Stimulated activated CD4-positive, alpha-beta T cell treated with anti-CD3 and anti-CD28 coated beads, Interleukin-12 subunit alpha, Interleukin-12 subunit beta, amount 100 ng/mL, for 24 hours (primary cell): ENCODE data around the gene ADM5.
A peak's percentile ranks its signal among the peaks of the same experiment; 100 is the strongest.

Experiments used
- DNase-seq, 2 experiments: peaks; one replicate each; pipeline ENCODE4 v3.0.0-alpha.2; 2020; ENCODE audit warnings: low read depth in 2 of 2

ADM5 gene

GRCh38 chr19:49658566-49659442 is 30.6 kb upstream of the ADM5 start:
- no peak for DNase-seq

GRCh38 chr19:49660338-49660961 is 28.9 kb upstream of the ADM5 start:
- no peak for DNase-seq

- no peak for DNase-seq
Observed at GRCh38 chr19:49662011-49662410, 27.4 kb upstream of the ADM5 start.

DNA sequence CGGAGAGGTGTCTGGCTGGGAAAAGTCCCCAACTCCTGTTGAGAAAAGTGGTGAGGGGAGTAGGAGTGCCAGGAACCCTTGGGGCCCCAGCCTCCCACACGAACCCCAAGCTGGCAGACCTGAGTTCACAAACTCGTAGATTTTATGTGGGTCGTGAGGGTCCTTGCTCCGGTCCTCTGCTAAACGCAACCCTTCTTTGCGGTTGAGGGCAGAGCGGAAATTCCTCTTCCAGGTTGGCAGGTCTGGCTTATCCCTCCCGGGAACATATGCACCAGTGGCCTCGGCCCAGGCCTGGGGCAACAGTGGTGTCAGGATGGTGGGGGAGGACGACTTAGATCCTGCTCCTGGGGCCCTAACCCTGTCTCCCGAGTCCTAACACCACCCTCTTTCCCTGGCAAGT is 26.2 kb upstream of the ADM5 start:
- no peak for DNase-seq

DNA sequence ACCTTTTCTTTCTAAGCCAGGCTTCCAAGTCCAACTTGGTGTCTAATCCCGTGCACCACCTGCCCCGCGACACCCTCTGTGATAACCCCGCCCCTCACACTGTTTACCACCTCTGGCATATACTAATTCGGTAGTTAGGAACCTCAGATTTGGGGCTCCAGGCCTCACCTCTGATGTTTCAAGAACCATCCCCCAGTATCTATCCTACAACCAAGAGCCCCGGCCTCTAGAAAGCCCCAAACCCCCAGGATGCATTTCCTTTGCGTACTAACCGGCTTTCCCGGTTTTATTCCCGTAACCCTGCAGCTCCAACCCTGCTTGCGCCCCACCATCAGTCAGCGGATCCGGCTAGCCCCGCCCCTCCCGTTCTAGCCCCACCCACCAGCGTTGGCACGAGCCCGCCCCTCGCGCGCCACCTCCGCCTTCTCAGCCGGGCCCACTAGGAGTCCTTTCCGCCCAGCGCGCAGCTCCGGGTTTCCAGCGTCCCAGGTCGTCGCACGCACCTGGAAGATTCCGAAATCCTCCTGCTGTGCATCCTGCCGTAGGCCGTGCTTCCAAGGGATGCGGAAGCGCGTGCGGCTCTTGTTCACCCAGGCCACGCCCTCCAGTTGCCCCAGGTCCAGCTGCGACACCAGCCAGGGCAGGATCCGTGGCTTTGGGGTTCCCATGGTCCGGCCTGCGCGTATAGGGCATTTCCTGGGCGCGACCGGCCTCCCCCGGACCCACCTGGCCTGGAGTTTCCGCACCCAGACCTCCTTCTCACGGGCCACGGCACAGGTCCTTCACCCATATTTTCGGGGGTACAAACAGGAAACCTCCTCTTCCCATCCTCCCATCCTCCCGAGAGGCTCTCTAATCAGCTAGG is 25.0 kb upstream of the ADM5 start:
- peak; percentile 83 to 96 for DNase-seq

DNA sequence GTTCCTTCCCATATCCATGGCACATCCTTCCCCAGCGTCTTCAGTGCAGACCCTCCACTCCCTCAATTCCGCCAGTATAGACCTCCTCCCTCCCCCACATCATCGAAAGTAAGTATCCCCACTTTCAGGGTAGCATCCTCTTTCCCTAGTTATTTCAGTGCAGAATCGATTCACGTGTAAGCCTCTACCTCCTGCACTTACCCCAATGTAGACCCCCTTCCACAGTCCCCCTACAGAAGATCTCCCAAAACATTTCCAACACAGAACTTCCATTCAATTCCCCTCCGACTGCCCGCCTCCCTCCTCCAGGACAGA is 24.4 kb upstream of the ADM5 start:
- no peak for DNase-seq

DNA sequence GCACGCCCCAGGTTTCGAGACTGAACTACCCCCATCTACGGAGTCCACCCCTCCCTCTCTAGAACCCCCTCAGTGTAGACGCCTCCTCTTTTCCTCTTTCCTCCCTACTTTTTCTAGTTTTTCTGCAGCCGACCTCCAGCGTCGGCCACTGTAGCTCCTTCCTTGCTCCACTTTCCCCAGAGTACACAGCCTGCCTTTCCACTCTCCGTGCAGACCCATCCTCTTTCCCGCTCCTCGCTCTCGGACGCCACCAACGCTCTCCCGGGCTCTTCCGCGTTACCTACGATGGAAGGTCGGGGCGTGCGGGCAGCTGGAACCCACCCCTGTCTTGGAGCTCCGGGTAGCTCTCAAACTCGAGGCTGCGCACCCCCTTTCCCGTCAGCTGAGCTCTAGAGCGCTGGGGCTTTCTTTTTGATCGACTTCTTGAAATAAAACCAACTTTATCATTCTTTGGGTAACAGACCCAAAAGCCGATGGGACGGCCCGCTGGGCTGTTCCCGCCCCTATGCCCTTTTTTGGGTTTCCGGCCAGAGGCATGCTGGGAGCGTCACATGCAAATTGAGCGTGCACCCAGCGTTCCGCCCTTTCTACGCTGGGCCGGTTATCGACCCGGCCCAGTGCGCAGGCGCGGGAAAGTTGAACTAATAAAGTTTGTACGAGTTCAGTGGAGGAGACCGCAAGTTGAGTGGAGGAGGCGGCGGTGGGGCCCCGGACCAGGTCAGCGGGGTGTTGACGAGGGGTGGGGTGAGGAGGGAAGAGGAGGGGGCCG is 23.9 kb upstream of the ADM5 start, which contains the start of the genes BCL2L12 and IRF3:
Gene BCL2L12, plus strand, starts transcription at position 583 of the 769 bp plus-strand sequence. CDS start 760 bp downstream, outside the sequence.
Gene IRF3, minus strand, starts transcription at position 507 of the 769 bp plus-strand sequence. CDS start 1,019 bp downstream, outside the sequence.
- peak; percentile 98 to 100 for DNase-seq

GRCh38 chr19:49666120-49666444 is 23.3 kb upstream of the ADM5 start:
- no peak for DNase-seq

DNA sequence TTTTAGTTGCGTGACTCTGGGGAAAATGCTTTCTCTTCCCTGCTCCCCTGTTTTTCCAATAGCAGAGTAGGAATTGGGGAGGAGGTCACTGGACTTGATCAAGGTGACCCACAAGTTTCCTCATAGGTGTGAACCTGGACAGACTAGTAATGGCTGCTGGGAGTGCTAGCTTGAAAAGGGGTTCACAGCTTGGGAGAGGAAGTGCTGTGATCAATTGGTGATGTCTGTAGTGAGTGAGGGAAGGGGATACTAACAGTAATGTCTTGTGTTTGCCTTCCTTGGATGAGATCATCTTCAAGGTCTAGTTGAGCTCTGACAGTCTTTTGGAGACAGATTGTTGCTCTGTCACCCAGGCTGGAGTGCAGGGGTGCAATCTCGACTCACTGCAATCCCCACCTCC is 21.9 kb upstream of the ADM5 start:
- no peak for DNase-seq

DNA sequence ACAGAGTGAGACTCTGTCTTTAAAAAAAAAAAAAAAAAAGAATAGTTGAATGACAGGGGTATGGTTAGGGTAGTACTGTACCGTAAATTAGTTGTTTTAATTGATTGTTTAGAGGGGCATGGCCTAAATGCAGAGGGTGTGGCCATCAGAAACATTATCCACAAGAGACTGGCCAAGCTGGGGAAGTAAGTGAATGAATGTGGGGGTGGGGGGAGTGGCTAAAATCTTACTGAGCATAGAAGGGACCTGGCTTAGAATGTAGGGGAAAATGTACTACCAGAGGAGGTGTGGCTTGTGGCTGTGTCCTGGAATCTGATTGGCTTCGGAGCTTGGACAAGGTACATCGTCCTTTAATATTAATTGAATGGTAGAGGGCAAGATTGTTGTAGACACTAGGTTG is 19.9 kb upstream of the ADM5 start:
- DNase-seq: no peak

GRCh38 chr19:49672131-49672919 is 17.1 kb upstream of the ADM5 start:
- peak in 1 of 2 experiments; percentile 68 for DNase-seq

DNA sequence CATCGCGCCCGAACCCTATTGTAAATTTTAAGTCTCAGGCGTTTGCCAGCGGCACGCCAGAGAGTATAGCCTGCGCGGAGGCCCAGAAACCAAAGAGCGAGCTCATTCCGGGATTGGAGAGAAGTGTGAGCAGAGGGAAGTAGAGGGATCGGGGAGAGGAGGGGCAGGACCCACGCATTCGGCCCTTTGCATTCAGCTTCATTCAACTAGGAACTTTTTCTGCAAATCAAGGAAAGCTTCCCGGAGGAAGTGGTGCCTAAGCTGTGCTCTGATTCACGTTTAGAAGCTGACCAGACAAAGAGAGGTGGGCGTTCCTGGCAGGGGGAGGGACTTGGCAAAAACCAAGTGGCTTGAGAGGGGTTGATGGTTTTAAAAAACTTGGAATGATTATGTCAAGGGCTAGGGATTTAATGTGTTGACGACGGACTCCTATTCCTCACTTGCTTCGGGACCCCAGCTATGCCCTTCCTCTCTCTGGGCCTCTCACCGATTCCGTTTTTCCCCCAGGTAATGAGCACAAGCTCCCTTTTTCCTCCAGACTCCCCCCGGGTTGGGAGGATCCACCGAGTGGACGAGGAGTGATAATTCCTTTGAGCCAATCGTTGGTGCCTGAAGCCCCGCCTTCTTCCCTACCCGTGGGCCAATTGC is 13.1 kb upstream of the ADM5 start:
- DNase-seq: peak in 1 of 2 experiments; percentile 71

GRCh38 chr19:49676784-49677230 is 12.6 kb upstream of the ADM5 start:
- DNase-seq: peak; percentile 98 to 99

DNA sequence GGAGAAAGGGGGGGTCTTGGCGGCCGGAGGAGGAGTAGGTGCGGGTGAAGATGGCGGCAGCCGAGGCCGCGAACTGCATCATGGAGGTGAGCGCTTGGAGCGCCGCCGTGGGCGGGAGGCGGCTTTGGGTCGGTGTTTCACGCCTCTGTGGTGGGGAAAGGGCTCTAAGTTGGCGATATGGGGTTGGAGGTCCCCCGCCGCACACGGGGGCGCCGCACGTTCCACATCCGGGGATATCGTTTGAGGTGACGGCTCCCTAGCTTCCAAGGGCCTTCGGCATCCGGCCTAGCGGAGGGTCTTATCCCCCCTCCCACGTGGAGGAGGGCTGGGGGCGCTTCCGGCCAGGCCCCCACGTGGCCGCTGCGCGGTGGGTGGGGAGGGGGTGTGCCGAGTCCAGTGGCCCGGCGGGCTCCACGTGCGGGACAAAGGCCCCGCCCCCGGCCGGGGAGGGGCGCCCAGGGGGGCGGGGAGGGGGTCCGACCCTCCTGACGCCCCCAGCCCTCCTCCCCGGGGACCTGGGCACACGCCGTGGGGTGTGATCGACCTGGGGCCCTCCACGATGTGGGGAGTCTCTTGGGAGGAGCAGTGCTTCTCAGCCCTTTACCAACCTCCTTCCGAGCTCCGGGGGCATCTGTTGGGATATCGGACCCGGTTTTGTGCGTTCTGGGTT is 12.0 kb upstream of the ADM5 start, which contains the start of gene PRMT1:
Gene PRMT1, plus strand, starts transcription at position 41 of the 670 bp plus-strand sequence. Its CDS starts 10 bp downstream, at position 51.
- DNase-seq: no peak

DNA sequence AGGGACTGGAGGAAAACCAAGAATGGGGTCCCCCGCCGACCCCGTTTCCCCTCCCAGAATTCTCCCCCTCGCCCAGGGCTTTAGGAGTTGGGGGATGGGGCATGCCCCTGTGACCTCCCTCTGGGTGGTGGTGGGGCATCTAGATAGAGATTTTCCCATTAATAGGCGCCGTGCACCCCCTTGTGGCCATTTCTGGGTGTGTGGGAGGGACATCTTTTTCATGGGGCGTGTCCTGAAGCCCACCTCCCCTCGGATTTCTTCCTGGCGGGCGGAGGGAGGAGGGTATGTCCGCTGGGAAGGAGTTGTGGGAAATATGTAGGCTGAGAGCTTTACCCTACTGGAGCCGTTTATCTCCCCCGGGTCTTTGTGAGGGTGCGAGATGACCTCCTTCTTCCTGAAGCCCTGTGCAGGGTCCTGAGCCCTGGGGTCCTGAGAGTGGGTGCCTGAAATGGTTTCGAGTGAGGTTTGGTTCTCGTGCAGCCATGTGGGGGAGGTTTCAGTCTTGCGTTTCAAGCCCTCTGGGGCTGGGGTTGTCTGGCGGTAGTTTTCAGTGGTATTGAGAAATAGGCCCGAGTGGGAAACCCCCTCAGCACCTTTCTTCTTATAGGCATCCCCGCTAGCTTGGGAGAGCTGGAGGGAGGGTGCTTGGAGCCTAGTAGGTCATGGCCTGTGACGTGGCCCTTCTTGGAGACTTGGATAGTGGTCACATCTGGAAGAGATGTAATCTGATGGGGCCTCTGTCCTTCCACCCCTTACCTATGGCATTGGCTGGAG is 11.3 kb upstream of the ADM5 start:
- DNase-seq: peak; percentile 53 to 73

- no peak for DNase-seq
Observed at GRCh38 chr19:49678985-49679770, 10.2 kb upstream of the ADM5 start.

GRCh38 chr19:49679771-49680413 is 9.5 kb upstream of the ADM5 start:
- no peak for DNase-seq
